NCI-H345 treated with DMSO at 0.1 percent for 48 hours (cell line): ENCODE measurements around the gene KIF24.
"Not testable (repeated sequence)": the region's sequence is repeated elsewhere in the genome, so short reads cannot be mapped to it uniquely, and the experiment has no call there.

Experiments
- DNase-seq: peaks from one replicate; lab custom pipeline; 2025; ENCODE audit not compliant: unreplicated experiment; lab: John Stamatoyannopoulos, UW

Gene KIF24

GRCh38 chr9:34331196-34331595 is 2.1 kb upstream of the KIF24 start:
- no peak for DNase-seq

DNA sequence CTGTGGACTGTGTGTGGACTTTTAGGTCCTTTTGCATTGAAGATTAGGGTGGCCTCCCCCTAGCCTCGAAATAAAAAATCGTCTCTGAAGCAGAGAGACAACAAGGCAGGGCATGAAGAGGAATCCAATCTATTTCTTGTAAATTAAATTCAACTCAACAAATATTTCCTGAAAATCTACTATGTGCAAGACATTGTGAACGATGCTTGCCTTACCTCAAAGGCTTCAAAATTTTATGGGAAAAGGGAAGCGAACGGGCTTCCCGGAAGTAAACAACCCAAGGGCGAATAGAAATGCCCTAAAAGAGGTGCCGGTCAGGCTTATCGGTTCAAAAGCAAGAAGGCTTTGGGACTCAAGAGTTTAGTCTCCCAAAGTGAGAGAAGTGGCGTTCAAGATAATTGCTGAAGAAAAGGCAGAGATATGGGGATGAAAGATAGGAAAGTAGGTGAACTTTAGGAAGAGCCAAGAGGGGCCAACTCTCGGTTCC is 525 bp downstream of the KIF24 start:
- DNase-seq = peak; percentile 47

GRCh38 chr9:34326690-34327089 is 2.4 kb downstream of the KIF24 start:
- no peak for DNase-seq

GRCh38 chr9:34322899-34323591 is 6.0 kb downstream of the KIF24 start:
- no peak for DNase-seq

DNA sequence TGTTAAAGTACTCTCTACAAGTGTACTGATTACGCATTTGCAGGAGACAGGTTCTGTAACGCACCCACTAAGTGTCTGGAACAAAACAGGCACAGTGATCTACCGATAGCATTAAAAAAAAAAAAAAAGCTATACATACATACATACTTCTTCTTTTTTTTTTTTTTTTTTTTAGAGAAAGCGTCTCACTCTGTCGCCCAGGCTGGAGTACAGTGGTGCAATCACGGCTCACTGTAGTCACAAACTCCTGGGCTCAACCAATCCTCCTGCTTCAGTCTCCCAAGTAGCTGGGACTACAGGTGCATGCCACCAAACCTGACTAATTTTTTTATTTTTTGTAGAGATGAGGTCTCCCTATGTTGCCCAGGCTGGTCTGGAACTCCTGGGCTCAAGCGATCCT is 7.6 kb downstream of the KIF24 start:
- no peak for DNase-seq

GRCh38 chr9:34318163-34318790 is 10.8 kb downstream of the KIF24 start:
- no peak for DNase-seq

GRCh38 chr9:34317436-34317835 is 11.6 kb downstream of the KIF24 start:
- no peak for DNase-seq

DNA sequence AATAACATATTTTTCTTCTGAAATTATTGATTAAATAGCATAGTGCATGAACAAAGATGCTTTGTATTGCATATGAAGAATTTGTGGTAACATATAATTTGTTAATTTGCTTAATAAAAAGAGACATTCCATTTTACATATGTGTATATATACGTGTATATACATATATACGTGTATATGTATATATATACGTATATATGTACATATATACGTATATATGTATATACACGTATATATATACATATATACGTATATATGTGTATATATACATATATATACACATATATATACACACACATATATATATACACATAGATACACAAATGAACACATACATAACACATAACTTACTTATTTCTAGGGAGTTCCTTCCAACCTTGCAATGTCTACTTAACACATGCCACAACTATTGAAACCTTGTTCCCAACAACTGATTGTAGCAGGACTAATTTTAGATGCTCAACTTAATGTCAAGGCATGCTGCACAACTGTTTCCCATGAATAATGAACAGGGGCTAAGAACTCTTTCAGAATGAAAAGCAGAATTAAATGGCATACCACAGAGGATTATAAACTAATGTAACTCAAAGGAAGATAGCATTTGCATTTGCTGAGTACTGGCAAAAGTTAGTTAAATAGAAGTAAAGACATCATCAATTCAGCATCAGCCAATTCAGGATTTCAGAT is 17.4 kb downstream of the KIF24 start:
- DNase-seq = no peak

DNA sequence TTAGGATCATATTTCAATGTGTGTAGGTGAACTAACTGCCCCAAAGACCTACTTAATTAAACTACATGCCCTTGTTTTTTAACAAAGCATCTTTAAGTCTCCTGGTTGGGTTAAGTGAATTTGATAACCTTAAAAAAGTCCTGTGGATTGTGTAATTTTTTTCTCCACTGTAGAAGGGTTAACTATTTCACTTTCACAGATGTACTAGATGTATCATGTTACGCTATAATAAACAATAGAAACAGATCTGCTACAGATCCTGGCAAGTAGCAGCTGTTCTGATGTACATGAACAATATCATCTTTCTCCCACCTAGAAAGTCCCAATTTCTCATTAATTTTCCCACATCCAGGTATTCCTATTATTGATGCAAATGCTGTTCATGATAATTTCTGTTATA is 18.9 kb downstream of the KIF24 start:
- DNase-seq = no peak

- not testable (repeated sequence) for DNase-seq
Observed at GRCh38 chr9:34308316-34308715, 20.8 kb downstream of the KIF24 start.

DNA sequence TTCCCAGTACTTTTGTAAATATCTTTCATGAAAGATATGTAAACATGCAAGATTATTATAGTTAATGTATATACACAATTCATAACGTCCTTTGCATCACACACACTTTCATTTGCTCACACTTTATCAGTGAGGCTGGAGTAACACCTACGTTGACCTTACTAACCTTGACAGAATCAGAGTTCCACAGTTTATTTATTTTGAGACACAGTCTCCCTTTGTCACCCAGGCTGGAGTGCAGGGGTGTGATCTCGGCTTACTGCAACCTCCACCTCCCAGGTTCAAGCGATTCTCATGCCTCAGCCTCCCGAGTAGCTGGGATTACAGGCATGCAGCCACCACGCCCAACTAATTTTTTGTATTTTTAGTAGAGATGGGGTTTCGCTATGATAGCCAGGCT is 28.0 kb downstream of the KIF24 start:
- DNase-seq = not testable (repeated sequence)

DNA sequence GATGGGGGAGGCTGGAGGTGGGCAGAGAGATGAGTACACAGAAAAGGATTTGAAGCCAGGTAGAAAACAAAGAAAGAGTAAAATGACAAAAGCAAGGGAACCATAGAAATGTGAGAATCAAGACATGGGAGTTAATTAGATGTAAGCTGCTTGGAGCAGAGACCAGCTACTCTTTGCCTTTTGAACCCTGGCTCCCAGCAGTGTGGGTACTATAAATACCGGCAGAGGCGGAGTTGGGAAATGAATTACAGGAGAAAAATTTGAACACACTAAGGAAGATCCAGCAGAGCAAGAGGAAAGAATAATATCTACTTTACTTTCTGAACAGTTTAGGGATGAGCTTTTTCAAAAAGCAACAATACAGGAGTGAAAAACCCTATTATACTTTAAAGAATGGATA is 36.5 kb downstream of the KIF24 start:
- no peak for DNase-seq

- no peak for DNase-seq
Observed at GRCh38 chr9:34291423-34291822, 37.6 kb downstream of the KIF24 start.

DNA sequence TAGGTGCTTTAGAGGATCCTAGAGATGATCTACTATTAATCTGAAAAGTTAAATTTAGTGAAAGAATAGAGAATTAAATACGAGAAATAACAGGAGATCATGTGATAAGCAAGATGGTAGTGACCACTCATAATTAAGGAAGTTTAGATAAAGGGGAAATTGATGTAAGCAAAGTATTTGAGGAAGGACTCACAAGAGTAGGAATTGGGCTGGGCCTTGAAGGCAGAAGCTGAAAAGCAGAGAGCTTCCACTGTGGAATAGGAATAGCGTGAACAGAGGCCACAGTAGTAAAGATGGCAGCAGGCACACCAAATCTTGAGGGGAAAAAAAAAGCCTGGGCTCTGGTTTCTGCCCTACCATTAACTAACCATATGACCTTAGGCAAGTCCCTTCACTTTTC is 38.0 kb downstream of the KIF24 start:
- DNase-seq = no peak

GRCh38 chr9:34289159-34289558 is 39.9 kb downstream of the KIF24 start:
- no peak for DNase-seq

DNA sequence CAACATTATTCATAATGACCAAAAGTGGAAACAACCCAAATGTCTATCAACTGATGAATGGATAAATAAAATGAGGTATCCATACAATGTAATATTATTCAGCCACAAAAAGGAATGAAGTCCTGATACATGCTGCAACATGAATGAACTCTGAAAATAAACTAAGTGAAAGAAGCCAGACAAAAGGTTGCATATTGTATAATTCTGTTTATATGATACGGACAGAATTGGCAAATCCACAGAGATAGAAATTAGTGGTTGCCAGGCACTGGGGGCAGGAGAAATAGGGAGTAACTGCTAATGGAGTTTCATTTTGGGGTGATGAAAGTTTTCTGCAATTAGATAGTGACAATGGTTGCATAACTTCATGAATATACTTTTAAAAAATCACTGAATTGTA is 47.0 kb downstream of the KIF24 start:
- no peak for DNase-seq

GRCh38 chr9:34279411-34279810 is 49.7 kb downstream of the KIF24 start:
- peak; percentile 74 for DNase-seq
